ENCODE results near the gene PNPLA6. TPM values are rescaled to one million over a fixed set of nuclear protein-coding genes. Genes with fewer than 3 reads are reported as not detected.
A peak's percentile ranks its signal among the peaks of the same experiment; 100 is the strongest.

PNPLA6 gene
- total and polyA plus RNA-seq, 12 donors = 23.7 to 264 (median 111) TPM

DNA sequence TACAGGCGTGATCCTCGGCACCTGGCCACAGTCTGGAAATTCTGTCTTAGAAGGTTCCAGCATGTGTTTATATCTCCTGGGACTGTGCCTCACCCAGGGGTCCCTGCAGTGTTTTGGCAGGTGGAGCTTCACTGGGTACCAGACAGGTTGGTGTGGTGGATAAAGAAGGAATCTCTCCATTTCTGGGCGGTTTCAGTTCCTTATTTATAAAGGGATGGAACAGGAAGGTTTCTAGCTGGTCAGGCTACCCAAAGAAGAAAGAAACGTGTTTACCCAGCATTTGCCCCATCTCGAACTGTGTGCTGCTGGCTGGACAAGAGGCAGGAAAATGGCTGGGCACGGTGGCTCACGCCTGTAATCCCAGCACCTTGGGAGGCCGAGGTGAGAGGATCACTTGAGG, 9.8 kb downstream of the PNPLA6 start:
- Histone ChIP-seq H3K9me3 (replicated peaks in 1 of 3) (no peaks in the 10 kb centered on the region), H3K27ac (peak overlapping the region in 2 of 5 donors; percentile 22 to 44), H3K4me1 (replicated peaks in 1 of 2) (no peaks in the 10 kb centered on the region), H3K27me3 (no peaks in the 10 kb centered on the region), H3K36me3 (replicated peaks in 1 of 2) (peaks cover 0 to 38% of the 10 kb centered on the region in 2 donors), H3K4me3 (no peak overlapping the region)
- TF ChIP-seq POLR2A (IDR thresholded peaks at IDR 0.05) (no peak), CTCF (IDR thresholded peaks at IDR 0.05) (no peak)
- intact Hi-C loops (cut with DNase I) = no loop called here
- peak in 1 of 7 donors; percentile 14 for DNase-seq
- 83 to 90% (median 84%) methylated on average over 7 to 8 of the region's 8 CpGs for WGBS, 4 donors

GRCh38 chr19:7545904-7546303, 10.4 kb downstream of the PNPLA6 start:
- H3K27me3 ChIP-seq = no peaks in the 10 kb centered on the region
- TF ChIP-seq POLR2A (IDR thresholded peaks at IDR 0.05) = no peak
- TF ChIP-seq CTCF (IDR thresholded peaks at IDR 0.05) = no peak
- WGBS, 4 donors = 63 to 81% (median 71%) methylated on average over 1 of the region's 1 CpG
- H3K4me3 ChIP-seq = no peak overlapping the region
- H3K27ac ChIP-seq = no peak overlapping the region
- no peak for DNase-seq
- no peaks in the 10 kb centered on the region for H3K4me1 ChIP-seq (replicated peaks in 1 of 2)
- H3K9me3 ChIP-seq (replicated peaks in 1 of 3) = no peaks in the 10 kb centered on the region
- intact Hi-C loops (cut with DNase I) = no loop called here
- peaks cover 0 to 37% of the 10 kb centered on the region in 2 donors for H3K36me3 ChIP-seq (replicated peaks in 1 of 2)

- no peaks in the 10 kb centered on the region for H3K27me3 ChIP-seq
- H3K36me3 ChIP-seq (replicated peaks in 1 of 2) = peaks cover 0 to 25% of the 10 kb centered on the region in 2 donors
- intact Hi-C loops (cut with DNase I) = no loop called here
- no peak for DNase-seq
- WGBS, 4 donors = 84 to 95% (median 89%) methylated on average over 3 of the region's 3 CpGs
- no peaks in the 10 kb centered on the region for H3K4me1 ChIP-seq (replicated peaks in 1 of 2)
- no peak overlapping the region for H3K4me3 ChIP-seq
- TF ChIP-seq POLR2A (IDR thresholded peaks at IDR 0.05) = no peak
- TF ChIP-seq CTCF (IDR thresholded peaks at IDR 0.05) = no peak
- no peaks in the 10 kb centered on the region for H3K9me3 ChIP-seq (replicated peaks in 1 of 3)
- no peak overlapping the region for H3K27ac ChIP-seq
Observed at GRCh38 chr19:7547159-7547558, 11.6 kb downstream of the PNPLA6 start.

DNA sequence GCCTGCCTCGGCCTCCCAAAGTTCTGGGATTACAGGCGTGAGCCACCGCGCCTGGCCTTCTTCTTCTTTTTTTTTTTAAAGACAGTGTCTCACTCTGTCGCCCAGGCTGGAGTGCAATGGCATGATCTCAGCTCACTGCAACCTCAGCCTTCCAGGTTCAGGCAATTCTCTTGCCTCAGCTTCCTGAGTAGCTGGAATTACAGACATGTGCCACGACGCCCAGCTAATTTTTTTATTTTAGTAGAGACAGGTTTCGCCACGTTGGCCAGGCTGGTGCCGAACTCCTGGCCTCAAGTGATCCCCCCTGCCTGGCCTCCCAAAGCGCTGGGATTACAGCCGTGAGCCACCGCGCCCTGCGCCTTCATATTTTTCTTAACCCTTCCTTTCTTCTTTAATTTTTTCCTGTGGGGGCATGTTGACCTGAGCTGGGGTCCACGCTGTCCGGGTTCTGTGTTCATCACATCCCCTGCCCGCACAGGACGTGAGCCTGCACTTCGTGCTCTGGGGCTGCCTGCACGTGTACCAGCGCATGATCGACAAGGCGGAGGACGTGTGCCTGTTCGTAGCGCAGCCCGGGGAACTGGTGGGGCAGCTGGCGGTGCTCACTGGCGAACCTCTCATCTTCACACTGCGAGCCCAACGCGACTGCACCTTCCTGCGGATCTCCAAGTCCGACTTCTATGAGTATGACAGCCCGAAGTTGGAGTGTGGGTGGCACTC, 14.1 kb downstream of the PNPLA6 start:
- intact Hi-C loops (cut with DNase I) = no loop called here
- Histone ChIP-seq H3K4me3 (no peak overlapping the region), H3K9me3 (replicated peaks in 1 of 3) (no peaks in the 10 kb centered on the region), H3K27me3 (no peaks in the 10 kb centered on the region), H3K36me3 (replicated peaks in 1 of 2) (peaks cover 0 to 16% of the 10 kb centered on the region in 2 donors), H3K27ac (no peak overlapping the region), H3K4me1 (replicated peaks in 1 of 2) (no peaks in the 10 kb centered on the region)
- TF ChIP-seq POLR2A (IDR thresholded peaks at IDR 0.05) (no peak), CTCF (IDR thresholded peaks at IDR 0.05) (no peak)
- DNase-seq = peak in 1 of 7 donors; percentile 16
- WGBS, 4 donors = 89 to 94% (median 91%) methylated on average over 22 to 36 of the region's 36 CpGs
